Osteocyte (in vitro differentiated cells): ENCODE data around the gene GNG5. TPM values are rescaled to one million over a fixed set of nuclear protein-coding genes. Genes with fewer than 3 reads are reported as not detected.

Experiments
- DNase-seq: peaks from one replicate; pipeline ENCODE4 v3.0.0; 2021; ENCODE audit warnings: mixed read lengths; ENCODE audit not compliant: unreplicated experiment; ENCODE audit errors: extremely low spot score
- H3K27ac Mint-ChIP-seq: one replicate; pipeline ENCODE4 v1.8.0; 2021; ENCODE audit warnings: mild to moderate bottlenecking, mixed read lengths; ENCODE audit not compliant: unreplicated experiment
- H3K27me3 Mint-ChIP-seq: one replicate; pipeline ENCODE4 v1.8.0; 2021; ENCODE audit warnings: mixed read lengths; ENCODE audit not compliant: unreplicated experiment
- H3K36me3 Mint-ChIP-seq: one replicate; pipeline ENCODE4 v1.8.0; 2021; ENCODE audit warnings: mixed read lengths; ENCODE audit not compliant: unreplicated experiment
- H3K4me1 Mint-ChIP-seq: one replicate; pipeline ENCODE4 v1.8.0; 2021; ENCODE audit warnings: mixed read lengths; ENCODE audit not compliant: unreplicated experiment
- H3K4me3 Mint-ChIP-seq: one replicate; pipeline ENCODE4 v1.8.0; 2021; ENCODE audit warnings: mild to moderate bottlenecking, moderate library complexity, mixed read lengths; ENCODE audit not compliant: unreplicated experiment
- H3K9me3 Mint-ChIP-seq: one replicate; pipeline ENCODE4 v1.8.0; 2021; ENCODE audit warnings: mixed read lengths; ENCODE audit not compliant: unreplicated experiment
- total RNA-seq: library from RNA; stranded (reverse); gene quantifications from 2 replicates; pipeline ENCODE4 v1.2.1, GENCODE V29; 2021
- TF ChIP-seq, protein P1 (sequence below): fragments of 200-600 bp; sonication (generic); IDR thresholded peaks from 2 replicates; pipeline ENCODE4 v1.5.0; 2021; ENCODE audit warnings: antibody characterized with exemption, mild to moderate bottlenecking, moderate library complexity

The GNG5 gene
- total RNA-seq, 1 donor from 2014 or later: 89.3 TPM

GRCh38 chr1:84479998-84480397, 26.4 kb downstream of the GNG5 start:
- DNase-seq: no peak
- H3K27me3 Mint-ChIP-seq: peaks cover 26% of the 10 kb centered on the region
- H3K27ac Mint-ChIP-seq: peak overlapping the region; percentile 42

GRCh38 chr1:84478876-84479868, 27.2 kb downstream of the GNG5 start, which contains the start of gene RPF1:
Gene RPF1, plus strand, starts transcription at chr1:84479266. Its CDS starts 16 bp downstream, at chr1:84479282.
- TF ChIP-seq, protein P1, sequence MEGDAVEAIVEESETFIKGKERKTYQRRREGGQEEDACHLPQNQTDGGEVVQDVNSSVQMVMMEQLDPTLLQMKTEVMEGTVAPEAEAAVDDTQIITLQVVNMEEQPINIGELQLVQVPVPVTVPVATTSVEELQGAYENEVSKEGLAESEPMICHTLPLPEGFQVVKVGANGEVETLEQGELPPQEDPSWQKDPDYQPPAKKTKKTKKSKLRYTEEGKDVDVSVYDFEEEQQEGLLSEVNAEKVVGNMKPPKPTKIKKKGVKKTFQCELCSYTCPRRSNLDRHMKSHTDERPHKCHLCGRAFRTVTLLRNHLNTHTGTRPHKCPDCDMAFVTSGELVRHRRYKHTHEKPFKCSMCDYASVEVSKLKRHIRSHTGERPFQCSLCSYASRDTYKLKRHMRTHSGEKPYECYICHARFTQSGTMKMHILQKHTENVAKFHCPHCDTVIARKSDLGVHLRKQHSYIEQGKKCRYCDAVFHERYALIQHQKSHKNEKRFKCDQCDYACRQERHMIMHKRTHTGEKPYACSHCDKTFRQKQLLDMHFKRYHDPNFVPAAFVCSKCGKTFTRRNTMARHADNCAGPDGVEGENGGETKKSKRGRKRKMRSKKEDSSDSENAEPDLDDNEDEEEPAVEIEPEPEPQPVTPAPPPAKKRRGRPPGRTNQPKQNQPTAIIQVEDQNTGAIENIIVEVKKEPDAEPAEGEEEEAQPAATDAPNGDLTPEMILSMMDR: no peak
- Mint-ChIP-seq H3K4me1 (peaks cover 19% of the 10 kb centered on the region), H3K27ac (peak within 1 kb of the TSS; percentile 96), H3K9me3 (peaks cover 8% of the 10 kb centered on the region), H3K36me3 (peaks cover 27% of the 10 kb centered on the region), H3K27me3 (peaks cover 34% of the 10 kb centered on the region), H3K4me3 (peak within 1 kb of the TSS; percentile 93)
- DNase-seq: peak; percentile 89

More at GRCh38 chr1:84479998-84480397, 26.4 kb downstream of the GNG5 start:
- peaks cover 30% of the 10 kb centered on the region for H3K36me3 Mint-ChIP-seq
- H3K4me3 Mint-ChIP-seq: peak overlapping the region; percentile 93
- peaks cover 19% of the 10 kb centered on the region for H3K4me1 Mint-ChIP-seq
- TF ChIP-seq, protein P1: no peak
- peaks cover 8% of the 10 kb centered on the region for H3K9me3 Mint-ChIP-seq

DNA sequence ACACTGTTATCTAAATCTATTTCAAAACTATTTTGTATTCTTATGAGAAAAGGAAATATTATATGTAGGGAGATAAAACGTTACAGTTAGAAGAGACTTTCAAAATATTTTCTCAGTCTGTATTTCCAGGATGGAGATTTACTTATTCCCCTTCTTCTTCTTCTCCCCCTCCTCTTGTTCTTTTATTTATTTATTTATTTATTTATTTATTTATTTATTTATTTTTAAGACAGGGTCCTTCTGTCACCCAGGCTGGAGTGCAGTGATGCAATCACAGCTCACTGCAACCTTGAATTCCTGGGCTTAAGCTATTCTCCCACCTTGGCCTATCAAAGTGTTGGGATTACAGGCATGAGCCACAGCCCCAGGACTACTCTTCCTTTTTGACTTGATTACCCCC, 30.2 kb downstream of the GNG5 start:
- DNase-seq: no peak
- peaks cover 55% of the 10 kb centered on the region for H3K27me3 Mint-ChIP-seq
- peaks cover 14% of the 10 kb centered on the region for H3K4me1 Mint-ChIP-seq
- peaks cover 8% of the 10 kb centered on the region for H3K9me3 Mint-ChIP-seq
- H3K36me3 Mint-ChIP-seq: peaks cover 10% of the 10 kb centered on the region
- H3K27ac Mint-ChIP-seq: no peak overlapping the region
- TF ChIP-seq, protein P1: no peak
- H3K4me3 Mint-ChIP-seq: no peak overlapping the region

DNA sequence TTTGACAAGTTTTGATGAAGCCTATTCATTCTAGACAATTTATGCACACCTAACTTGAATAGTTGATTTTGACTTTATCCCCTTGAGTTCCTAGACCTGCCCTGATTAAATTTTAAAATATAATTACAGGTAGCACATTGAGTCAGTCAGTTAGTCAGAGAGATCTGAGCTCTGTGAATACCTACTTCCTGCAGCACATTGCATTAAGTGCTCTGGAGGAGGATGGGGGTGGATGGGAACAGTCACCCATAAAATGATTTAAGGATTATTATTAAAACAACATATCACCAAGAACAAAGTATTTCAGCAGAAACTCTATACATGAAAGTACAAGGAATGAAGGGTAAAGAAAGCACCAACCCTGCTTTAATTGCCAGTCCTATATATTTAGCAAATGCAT, 39.1 kb downstream of the GNG5 start:
- no peaks in the 10 kb centered on the region for H3K9me3 Mint-ChIP-seq
- TF ChIP-seq, protein P1: no peak
- no peaks in the 10 kb centered on the region for H3K36me3 Mint-ChIP-seq
- H3K4me1 Mint-ChIP-seq: no peaks in the 10 kb centered on the region
- no peak for DNase-seq
- no peak overlapping the region for H3K27ac Mint-ChIP-seq
- H3K27me3 Mint-ChIP-seq: peaks cover 87% of the 10 kb centered on the region
- no peak overlapping the region for H3K4me3 Mint-ChIP-seq

DNA sequence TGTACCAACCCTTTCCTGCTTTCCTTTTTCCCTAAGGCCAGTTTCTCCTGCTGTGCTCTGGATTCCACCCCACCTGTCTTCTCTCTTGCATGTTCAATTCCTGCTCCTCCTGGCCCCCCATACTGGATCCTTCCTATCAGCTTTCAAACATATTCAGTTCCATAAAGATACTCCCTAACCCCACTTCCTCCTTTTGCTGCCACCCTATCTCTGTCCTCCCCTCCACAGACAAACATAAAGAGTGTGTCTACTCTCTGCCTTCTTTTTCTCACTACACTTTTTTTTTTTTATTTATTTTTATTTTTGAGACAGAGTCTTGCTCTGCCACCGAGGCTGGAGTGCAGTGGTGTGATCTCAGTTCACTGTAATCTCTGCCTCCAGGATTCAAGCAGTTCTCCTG, 44.3 kb downstream of the GNG5 start:
- DNase-seq: no peak
- TF ChIP-seq, protein P1: no peak
- Mint-ChIP-seq H3K4me3 (no peak overlapping the region), H3K9me3 (no peaks in the 10 kb centered on the region), H3K36me3 (no peaks in the 10 kb centered on the region), H3K27me3 (peaks cover 78% of the 10 kb centered on the region), H3K27ac (no peak overlapping the region), H3K4me1 (no peaks in the 10 kb centered on the region)
